DOHH2 (cell line): ENCODE measurements around the gene RUNX1.

Experiments used
- H3F3A ChIP-seq: fragments of 200-600 bp; sonication (generic), shearing (Covaris generic); 2 replicates; pipeline ENCODE4 v1.6.0; 2016; ENCODE audit warnings: antibody characterized with exemption, mild to moderate bottlenecking; ENCODE audit not compliant: control insufficient read depth, insufficient read depth
- H3K27ac ChIP-seq: fragments of 200-600 bp; sonication (generic); 2 replicates; pipeline ENCODE4 v1.5.1; 2014; ENCODE audit warnings: low read depth, mild to moderate bottlenecking, low read length, moderate library complexity
- H3K27me3 ChIP-seq: fragments of 200-600 bp; sonication (generic); 2 replicates; pipeline ENCODE4 v1.6.1; 2014; ENCODE audit warnings: mild to moderate bottlenecking, low read length, mixed read lengths; ENCODE audit not compliant: control insufficient read depth
- H3K36me3 ChIP-seq: fragments of 200-600 bp; sonication (generic); 2 replicates; pipeline ENCODE4 v1.6.1; 2014; ENCODE audit warnings: mild to moderate bottlenecking, low read length, moderate library complexity, mixed read lengths; ENCODE audit not compliant: control insufficient read depth
- H3K4me1 ChIP-seq: fragments of 200-600 bp; sonication (generic); 2 replicates; pipeline ENCODE4 v1.6.1; 2014; ENCODE audit warnings: mild to moderate bottlenecking, low read length, mixed read lengths; ENCODE audit not compliant: control insufficient read depth
- H3K4me2 ChIP-seq: fragments of 200-600 bp; sonication (generic); 2 replicates; pipeline ENCODE4 v1.6.0; 2014; ENCODE audit warnings: mild to moderate bottlenecking, low read length, moderate library complexity
- H3K4me3 ChIP-seq: fragments of 200-600 bp; sonication (generic); 2 replicates; pipeline ENCODE4 v1.5.1; 2014; ENCODE audit warnings: mild to moderate bottlenecking, low read length, mixed read lengths
- H3K79me2 ChIP-seq: fragments of 200-600 bp; sonication (generic); 2 replicates; pipeline ENCODE4 v1.6.1; 2014; ENCODE audit warnings: mild to moderate bottlenecking, low read length, mixed read lengths; ENCODE audit not compliant: control insufficient read depth
- H3K9me2 ChIP-seq: fragments of 200-600 bp; sonication (generic); replicated peaks from 2 replicates; pipeline ENCODE4 v1.6.1; 2014; ENCODE audit warnings: mild to moderate bottlenecking, low read length, mixed read lengths; ENCODE audit not compliant: control insufficient read depth
- H3K9me3 ChIP-seq: fragments of 200-600 bp; sonication (generic); 2 replicates; pipeline ENCODE4 v1.6.1; 2014; ENCODE audit warnings: antibody characterized with exemption, low read length, mixed read lengths; ENCODE audit not compliant: control insufficient read depth, insufficient read depth
- H4K20me1 ChIP-seq: fragments of 200-600 bp; sonication (generic); 2 replicates; pipeline ENCODE4 v1.6.0; 2014; ENCODE audit warnings: low read depth, mild to moderate bottlenecking, antibody characterized with exemption, low read length, moderate library complexity; ENCODE audit not compliant: control insufficient read depth, insufficient read depth
- EZH2phosphoT487 ChIP-seq: fragments of 200-600 bp; sonication (generic); IDR thresholded peaks from 2 replicates; pipeline ENCODE4 v1.6.1; 2017; ENCODE audit warnings: borderline replicate concordance, mild to moderate bottlenecking, antibody characterized with exemption, low read length, moderate library complexity, mixed read lengths
- TF ChIP-seq, protein P1 (sequence below): fragments of 200-600 bp; sonication (generic); IDR thresholded peaks from one replicate; pipeline ENCODE4 v1.5.1; 2014; ENCODE audit warnings: antibody characterized with exemption, mild to moderate bottlenecking, low read depth, low read length; ENCODE audit not compliant: poor library complexity, severe bottlenecking

Gene RUNX1

DNA sequence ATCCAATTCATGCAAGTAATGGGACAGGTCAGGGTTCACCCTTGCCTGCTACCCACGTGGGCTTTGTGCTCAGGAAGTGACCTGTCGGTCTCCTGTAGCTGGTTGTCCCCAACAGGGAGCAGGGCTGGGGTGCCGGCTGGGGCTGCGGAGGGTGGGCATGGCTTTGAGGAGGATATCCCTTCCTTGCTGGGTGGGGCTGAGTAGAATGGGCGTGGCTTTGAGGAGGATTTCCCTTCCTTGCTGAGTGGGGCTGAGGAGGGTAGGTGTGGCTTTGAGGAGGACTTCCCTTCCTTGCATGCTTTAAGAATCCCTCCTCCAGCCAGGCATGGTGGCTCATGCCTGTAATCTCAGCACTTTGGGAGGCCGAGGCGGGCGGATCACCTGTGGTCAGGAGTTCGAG lies 229.1 kb downstream of the RUNX1 start:
- Histone ChIP-seq H3K27ac (no peak overlapping the region), H3K36me3 (peaks cover 62% of the 10 kb centered on the region), H3K9me2 (no peaks in the 10 kb centered on the region), H3K4me2 (no peak overlapping the region), H3K27me3 (no peaks in the 10 kb centered on the region), H3K79me2 (no peaks in the 10 kb centered on the region), H3K4me3 (no peak overlapping the region), H3K9me3 (no peaks in the 10 kb centered on the region), H4K20me1 (no peaks in the 10 kb centered on the region), H3F3A (no peaks in the 10 kb centered on the region), H3K4me1 (no peaks in the 10 kb centered on the region)
- TF ChIP-seq, protein P1, sequence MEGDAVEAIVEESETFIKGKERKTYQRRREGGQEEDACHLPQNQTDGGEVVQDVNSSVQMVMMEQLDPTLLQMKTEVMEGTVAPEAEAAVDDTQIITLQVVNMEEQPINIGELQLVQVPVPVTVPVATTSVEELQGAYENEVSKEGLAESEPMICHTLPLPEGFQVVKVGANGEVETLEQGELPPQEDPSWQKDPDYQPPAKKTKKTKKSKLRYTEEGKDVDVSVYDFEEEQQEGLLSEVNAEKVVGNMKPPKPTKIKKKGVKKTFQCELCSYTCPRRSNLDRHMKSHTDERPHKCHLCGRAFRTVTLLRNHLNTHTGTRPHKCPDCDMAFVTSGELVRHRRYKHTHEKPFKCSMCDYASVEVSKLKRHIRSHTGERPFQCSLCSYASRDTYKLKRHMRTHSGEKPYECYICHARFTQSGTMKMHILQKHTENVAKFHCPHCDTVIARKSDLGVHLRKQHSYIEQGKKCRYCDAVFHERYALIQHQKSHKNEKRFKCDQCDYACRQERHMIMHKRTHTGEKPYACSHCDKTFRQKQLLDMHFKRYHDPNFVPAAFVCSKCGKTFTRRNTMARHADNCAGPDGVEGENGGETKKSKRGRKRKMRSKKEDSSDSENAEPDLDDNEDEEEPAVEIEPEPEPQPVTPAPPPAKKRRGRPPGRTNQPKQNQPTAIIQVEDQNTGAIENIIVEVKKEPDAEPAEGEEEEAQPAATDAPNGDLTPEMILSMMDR = no peak
- no peak for TF ChIP-seq EZH2phosphoT487

DNA sequence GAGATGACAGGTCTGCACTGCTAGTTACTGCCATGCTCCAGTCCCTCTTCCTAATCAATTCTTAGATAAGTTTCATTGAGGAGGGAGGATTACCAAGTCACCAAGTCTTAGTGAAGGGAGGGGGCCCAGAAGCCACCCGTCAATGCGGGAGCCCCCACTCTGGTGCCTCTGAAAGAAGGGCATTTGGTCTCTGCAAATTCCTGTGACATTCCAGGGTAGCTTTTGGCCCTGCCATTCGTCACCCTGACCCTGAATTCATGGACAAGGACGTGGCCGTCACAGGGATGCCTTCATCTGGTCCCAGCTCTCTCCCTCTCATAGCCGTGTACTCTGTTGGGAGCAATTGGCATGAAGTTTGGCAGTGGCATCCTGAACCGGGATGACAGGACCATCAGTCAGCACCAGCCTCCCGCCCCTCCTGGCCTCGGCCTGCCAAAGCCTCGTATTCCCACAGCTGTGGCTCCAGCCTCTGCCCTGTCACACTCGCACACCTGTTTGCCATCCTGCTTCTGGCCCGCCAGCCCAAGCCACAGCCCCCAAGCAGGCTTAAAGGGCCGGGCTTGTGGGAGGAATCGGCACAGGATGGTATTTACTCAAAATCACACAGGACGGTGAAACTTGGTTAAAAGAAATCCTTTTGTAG lies 229.6 kb downstream of the RUNX1 start:
- TF ChIP-seq, protein P1 = no peak
- no peak for TF ChIP-seq EZH2phosphoT487
- Histone ChIP-seq H3K27ac (no peak overlapping the region), H3K79me2 (no peaks in the 10 kb centered on the region), H3K36me3 (peaks cover 60% of the 10 kb centered on the region), H3K4me2 (no peak overlapping the region), H3K27me3 (no peaks in the 10 kb centered on the region), H3K9me3 (no peaks in the 10 kb centered on the region), H3K9me2 (no peaks in the 10 kb centered on the region), H4K20me1 (no peaks in the 10 kb centered on the region), H3K4me3 (no peak overlapping the region), H3F3A (no peaks in the 10 kb centered on the region), H3K4me1 (no peaks in the 10 kb centered on the region)

DNA sequence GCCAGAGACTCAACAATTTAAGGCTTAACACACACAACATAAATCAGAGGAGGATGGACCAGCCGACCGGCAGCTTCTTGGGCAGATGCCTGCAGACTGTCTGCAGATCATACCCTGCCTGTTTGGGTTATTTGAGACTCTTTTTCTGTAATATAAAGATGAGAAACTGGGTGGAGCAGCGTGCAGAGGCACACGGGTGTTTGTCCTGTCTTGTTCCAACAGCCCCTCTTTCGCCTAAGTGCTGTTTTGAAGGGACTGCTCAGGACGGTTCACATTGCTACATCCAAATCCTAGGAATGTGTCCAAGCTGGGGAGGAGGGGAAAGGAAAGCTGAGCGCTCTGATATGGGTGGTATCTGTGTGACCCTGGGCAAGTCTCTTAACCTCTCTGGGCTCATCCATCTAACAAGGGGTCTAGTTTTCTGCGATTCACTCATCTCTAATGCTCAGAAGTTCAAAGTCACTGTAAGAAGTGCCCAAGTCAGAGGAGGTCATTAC lies 230.4 kb downstream of the RUNX1 start:
- Histone ChIP-seq H4K20me1 (no peaks in the 10 kb centered on the region), H3K79me2 (no peaks in the 10 kb centered on the region)

More for the DNA sequence above, 230.4 kb downstream of the RUNX1 start:
- H3K4me3 ChIP-seq = no peak overlapping the region
- no peak for TF ChIP-seq EZH2phosphoT487
- TF ChIP-seq, protein P1 = no peak
- no peaks in the 10 kb centered on the region for H3K9me3 ChIP-seq
- no peaks in the 10 kb centered on the region for H3K27me3 ChIP-seq
- H3K36me3 ChIP-seq = peaks cover 62% of the 10 kb centered on the region
- H3F3A ChIP-seq = no peaks in the 10 kb centered on the region
- no peak overlapping the region for H3K27ac ChIP-seq
- H3K4me1 ChIP-seq = no peaks in the 10 kb centered on the region
- H3K4me2 ChIP-seq = no peak overlapping the region
- H3K9me2 ChIP-seq = no peaks in the 10 kb centered on the region
